Mesenteric fat pad (tissue), 1 donor: ENCODE measurements around the gene MARS1. TPM values are rescaled to one million over a fixed set of nuclear protein-coding genes. Genes with fewer than 3 reads are reported as not detected.
"Not testable (repeated sequence)": the region's sequence is repeated elsewhere in the genome, so short reads cannot be mapped to it uniquely, and the experiment has no call there.

Experiments
- DNase-seq: peaks from one replicate; pipeline ENCODE4 v3.0.0-alpha.2; 2020; ENCODE audit warnings: low spot score
- total RNA-seq: library from RNA; stranded (reverse); fragmentation: NEBNext Ultra II Directional; extraction: Animal tissue kit (Norgen Biotek cat#: 25700); gene quantifications from one replicate; pipeline ENCODE4 v1.2.1, GENCODE V29; 2021
- donor health status: DM: yes; HTN: yes; CAD: no.

The MARS1 gene
- total RNA-seq, 1 donor from 2014 or later = 145 TPM

DNA sequence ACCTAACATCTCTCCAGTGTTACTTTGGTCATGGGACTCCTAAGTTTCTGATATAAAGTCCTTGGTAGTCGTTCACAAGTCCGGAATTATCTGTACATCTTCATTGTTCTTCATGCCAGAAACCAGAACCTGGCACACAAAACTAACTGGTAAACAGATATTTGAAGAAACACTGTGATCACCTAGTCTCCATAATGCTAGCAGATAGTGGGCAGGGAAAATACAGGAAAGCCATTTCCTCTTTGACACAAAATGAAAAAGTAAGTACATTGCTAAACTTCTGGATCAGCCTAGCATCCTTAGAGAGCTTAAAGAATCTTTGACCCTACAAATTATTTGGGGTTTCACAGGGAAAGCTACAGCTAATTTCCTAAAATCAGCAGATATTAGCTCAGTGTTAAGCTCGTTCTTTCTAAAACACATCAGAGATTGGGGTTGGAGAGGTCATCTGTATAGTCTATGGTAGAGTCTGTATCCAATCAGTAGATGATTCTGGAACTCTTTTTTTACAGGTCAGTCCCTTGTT is 27.6 kb downstream of the MARS1 start:
- DNase-seq = no peak

GRCh38 chr12:57515934-57516541 is 28.2 kb downstream of the MARS1 start:
- DNase-seq = no peak

GRCh38 chr12:57516617-57517153 is 28.8 kb downstream of the MARS1 start:
- DNase-seq = no peak

DNA sequence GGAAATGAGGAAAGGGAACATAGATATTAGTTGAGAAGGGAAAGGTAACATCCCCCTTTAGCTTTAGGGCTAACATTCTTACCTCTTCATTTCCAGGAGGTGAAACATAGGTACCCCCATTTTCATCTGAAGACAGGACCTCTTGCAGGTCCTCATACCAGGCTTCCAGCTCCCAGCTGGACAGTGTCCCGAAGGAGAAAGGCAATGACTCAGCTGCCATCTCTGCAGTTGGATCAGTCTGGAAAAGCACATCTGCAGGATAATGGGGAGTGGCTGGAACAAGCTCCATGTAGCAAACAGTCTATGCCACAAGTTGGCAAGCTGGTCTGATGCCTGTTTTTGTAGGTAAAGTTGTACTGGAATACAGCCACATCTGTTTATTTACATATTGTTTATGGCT is 29.3 kb downstream of the MARS1 start:
- no peak for DNase-seq

DNA sequence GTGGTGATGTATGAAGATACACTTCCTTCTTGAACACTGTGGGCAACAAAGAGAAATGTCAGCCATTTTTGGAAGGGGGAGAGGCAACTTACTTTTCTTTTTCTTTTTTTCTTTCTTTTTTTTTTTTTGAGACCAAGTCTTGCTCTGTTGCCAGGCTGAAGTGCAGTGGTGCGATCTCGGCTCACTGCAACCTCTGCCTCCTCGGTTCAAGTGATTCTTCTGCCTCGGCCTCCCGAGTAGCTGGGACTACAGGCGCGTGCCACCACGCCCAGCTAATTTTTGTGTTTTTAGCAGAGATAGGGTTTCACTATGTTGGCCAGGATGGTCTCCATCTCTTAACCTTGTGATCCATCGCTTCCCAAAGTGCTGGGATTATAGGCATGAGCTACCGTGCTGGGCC is 29.9 kb downstream of the MARS1 start:
- DNase-seq = not testable (repeated sequence)

- no peak for DNase-seq
Observed at GRCh38 chr12:57518176-57518919, 30.5 kb downstream of the MARS1 start.

DNA sequence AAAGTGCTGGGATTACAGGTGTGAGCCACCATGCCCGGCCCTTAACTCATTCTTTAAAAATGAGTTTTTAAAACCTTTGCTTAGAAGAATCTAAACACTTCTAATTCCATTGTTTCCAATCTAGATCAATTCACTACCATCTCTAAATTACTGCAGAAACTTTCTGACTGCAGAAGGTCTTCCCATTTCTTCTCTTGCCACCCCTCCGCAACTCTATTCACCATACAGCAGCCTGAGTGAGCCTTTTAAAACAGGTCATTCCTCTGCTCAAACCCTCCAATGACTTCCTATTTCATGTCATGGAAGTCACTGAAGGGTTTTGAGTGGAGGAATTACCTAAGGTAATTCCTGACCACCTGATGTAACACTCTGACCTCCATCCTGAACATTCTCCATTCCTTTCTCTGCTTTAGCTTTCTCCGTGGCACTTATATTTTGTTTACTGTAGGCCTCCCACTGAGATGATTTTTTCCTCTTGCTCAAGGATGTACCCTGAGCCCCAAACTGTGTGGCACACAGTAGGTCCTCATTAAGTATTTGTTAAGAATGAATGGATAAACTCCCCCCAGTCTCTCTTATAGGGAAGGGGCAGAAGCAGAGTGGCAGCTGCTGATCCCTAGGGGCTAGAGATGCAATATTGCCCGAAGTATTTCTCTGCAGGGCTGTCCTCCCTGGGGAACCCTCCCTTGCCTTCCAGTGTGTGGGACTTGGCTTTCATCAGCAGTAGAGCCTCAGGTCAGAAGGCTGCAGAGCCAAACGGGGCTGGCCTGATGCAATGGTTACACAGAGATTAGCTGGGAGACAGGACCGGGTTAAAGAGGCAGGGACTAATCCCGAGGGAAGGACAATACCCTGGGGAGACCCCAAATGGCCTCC is 31.3 kb downstream of the MARS1 start:
- no peak for DNase-seq

- DNase-seq = no peak
Observed at GRCh38 chr12:57519796-57520052, 31.9 kb downstream of the MARS1 start.

DNA sequence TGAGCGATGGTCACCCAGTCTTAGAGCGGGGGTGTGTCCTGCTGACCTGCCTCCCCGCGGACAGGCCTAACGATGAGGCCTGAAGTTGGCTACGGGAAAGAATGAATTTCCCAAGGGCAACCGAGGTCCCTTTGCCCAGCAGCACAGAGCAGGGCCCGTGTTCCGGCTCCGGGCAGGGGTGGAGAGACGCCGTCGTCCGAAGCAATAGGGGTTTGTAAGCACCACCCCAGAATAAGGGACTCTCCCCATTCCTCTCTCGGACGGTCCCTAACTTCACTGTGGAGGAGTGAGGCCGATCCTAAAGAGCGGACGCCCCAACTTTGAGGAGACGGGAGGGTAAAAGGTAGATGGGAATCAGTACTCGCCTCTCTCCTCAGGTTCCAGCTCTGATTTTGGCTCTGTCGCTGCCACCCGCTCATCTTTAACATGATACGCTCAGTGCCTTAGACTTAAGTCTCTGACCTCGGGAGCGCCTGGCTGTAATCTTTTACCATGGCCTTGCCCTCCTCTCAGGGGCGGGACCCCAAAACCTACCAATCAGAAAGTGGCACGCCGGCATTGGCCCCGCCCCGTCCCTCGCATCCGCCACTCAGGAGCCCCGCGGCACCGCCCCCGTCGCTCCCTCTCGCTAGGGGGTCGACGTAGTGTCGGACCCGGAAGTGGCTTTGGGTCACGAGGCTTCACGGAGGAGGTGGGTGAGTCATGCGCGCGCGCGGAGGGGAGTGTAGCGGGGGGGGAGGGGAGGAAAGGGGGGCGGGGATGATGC is 32.4 kb downstream of the MARS1 start, which contains the start of gene DDIT3:
DDIT3 (minus strand) TSS at position 462 of the 766 bp plus-strand sequence. CDS start 3,108 bp downstream, outside the sequence.
- DNase-seq = peak; percentile 100

DNA sequence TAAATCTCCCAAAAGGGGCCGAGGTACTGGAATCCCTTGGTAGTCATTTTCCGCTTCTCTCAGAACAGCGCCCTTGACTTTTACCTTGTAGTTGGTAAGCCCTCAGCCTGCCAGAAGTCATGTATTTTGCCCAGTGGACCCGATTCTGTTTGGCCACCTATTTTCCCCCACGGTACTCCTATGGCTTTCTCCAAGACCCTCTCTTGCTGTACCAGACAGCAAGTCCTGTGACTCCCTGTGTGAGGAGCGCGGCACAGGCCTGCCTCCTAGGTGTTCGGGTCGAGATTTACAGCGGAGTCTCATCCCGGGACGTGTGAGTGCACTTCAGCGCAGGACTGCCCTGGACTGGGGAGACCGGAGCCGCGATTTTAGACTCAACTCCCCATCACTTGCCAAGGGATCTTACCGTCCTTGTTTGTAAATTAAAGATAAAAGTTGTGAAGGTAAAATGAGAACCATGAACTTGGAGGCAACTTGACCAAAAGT is 33.7 kb downstream of the MARS1 start:
- DNase-seq = no peak

DNA sequence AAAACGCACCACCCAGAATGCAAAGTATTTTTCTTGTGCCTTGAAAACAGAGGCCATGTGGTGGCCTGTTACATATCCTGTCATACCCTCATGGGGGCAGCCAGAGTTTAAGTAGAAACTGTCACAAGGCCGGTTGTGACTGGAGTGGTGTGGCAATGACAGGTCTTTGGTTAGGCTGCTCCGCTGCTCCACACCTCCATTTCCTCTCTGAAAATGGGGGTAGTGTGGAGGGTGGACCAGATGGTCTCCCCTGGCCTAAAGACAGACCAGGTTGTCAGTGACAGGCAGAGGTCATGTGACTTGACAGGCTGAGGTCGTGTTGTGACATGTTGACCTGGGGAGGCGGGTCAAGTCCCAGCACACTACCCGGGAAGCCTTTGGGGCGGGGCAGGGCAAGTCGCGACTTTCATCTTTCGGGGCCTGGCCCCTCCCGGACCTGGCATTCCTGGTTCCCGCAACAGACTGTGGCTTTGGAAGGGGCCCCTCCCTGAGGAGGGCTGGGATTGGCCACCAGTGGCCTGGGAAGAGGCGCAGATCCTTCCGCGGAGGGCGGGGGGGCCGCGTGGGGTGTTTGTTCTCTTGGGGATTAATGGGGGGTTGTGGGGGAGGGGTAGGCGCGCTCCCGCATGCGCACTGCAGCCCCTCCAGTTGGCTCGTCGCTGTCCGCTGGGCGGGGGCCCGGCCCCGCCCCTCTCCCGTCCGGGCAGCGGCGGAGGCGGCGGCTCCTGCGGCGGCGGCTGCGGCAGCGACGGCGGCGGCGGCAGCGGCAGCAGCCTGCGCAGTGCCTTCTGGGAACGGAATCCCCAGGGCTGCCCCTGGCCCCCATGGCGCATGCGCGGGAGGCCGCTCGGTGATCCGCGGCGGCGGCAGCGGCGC is 34.4 kb downstream of the MARS1 start, which contains the start of gene MBD6:
MBD6 (plus strand) TSS at position 814 of the 876 bp plus-strand sequence. CDS start 1,480 bp downstream, outside the sequence.
- DNase-seq = peak; percentile 98

DNA sequence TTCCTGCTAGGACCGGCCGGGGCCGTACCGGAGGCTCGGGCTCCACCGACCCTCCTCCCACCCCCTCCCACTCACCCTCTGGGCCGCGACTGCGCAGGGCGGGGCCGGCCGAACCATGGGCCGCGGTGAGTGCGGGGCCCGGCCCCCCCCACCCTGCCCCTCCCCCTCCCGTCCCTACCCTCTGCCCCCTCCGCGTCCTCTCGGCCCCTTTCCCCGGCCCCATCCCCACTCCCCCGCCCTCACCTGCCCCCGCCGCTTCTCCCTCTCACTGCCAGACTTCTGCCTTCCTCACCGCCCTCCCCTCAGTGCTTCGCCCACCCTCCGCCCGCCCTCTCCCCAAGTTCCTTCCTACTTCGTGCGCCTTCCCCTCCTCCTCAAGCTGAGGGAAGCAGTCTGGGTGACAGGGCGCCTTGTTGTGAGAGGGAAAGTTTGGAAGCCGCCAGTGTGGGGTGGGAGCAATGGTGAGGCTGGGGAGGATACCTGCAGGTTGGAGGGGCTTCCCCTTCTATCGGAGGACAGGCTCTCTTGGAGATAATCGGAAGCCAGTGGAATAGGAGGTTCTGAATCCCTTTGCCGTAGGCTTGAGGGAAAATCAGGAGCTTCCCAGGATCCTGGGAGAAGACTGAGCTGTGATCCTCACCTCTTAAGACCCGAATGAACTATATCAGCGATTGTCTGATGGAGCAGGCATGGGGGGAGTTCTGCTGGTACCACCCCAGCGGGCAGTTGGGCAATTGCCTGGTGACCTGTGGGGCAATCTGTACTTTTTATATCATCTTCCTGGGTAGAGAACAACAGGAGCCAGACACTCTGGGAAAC is 35.2 kb downstream of the MARS1 start:
- DNase-seq = no peak

- DNase-seq = no peak
Observed at GRCh38 chr12:57523706-57524614, 36.1 kb downstream of the MARS1 start.

GRCh38 chr12:57524814-57525614 is 37.1 kb downstream of the MARS1 start:
- no peak for DNase-seq

DNA sequence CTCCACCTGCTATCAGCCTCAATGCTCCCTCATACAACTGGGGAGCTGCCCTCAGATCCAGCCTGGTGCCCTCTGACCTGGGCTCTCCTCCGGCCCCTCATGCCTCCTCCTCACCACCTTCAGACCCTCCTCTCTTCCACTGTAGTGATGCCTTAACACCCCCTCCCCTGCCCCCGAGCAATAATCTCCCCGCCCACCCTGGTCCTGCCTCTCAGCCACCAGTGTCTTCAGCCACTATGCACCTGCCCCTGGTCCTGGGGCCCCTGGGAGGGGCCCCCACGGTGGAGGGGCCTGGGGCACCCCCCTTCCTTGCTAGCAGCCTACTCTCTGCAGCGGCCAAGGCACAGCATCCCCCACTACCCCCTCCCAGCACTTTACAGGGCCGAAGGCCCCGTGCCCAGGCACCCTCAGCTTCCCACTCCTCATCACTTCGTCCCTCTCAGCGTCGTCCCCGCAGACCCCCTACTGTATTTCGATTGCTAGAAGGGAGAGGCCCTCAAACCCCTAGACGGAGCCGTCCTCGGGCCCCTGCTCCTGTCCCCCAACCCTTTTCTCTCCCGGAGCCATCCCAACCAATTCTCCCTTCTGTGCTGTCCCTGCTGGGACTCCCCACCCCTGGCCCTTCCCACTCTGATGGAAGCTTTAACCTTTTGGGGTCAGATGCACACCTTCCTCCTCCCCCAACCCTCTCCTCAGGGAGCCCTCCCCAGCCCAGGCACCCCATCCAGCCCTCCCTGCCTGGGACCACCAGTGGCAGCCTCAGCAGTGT is 37.9 kb downstream of the MARS1 start:
- DNase-seq = no peak
